Stimulated activated CD4-positive, alpha-beta T cell treated with anti-CD3 and anti-CD28 coated beads, TNF-alpha, amount 100 ng/mL, for 48 hours (primary cell): Measurements from ENCODE around the gene P2RY10.
A peak's percentile ranks its signal among the peaks of the same experiment; 100 is the strongest.
"Not testable (repeated sequence)": the region's sequence is repeated elsewhere in the genome, so short reads cannot be mapped to it uniquely, and the experiment has no call there.

Source experiments
- DNase-seq, 3 donors: peaks; one replicate each; pipeline ENCODE4 v3.0.0-alpha.2; 2020; ENCODE audit warnings: low read depth in 3 of 3

Gene P2RY10, protein sequence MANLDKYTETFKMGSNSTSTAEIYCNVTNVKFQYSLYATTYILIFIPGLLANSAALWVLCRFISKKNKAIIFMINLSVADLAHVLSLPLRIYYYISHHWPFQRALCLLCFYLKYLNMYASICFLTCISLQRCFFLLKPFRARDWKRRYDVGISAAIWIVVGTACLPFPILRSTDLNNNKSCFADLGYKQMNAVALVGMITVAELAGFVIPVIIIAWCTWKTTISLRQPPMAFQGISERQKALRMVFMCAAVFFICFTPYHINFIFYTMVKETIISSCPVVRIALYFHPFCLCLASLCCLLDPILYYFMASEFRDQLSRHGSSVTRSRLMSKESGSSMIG

DNA sequence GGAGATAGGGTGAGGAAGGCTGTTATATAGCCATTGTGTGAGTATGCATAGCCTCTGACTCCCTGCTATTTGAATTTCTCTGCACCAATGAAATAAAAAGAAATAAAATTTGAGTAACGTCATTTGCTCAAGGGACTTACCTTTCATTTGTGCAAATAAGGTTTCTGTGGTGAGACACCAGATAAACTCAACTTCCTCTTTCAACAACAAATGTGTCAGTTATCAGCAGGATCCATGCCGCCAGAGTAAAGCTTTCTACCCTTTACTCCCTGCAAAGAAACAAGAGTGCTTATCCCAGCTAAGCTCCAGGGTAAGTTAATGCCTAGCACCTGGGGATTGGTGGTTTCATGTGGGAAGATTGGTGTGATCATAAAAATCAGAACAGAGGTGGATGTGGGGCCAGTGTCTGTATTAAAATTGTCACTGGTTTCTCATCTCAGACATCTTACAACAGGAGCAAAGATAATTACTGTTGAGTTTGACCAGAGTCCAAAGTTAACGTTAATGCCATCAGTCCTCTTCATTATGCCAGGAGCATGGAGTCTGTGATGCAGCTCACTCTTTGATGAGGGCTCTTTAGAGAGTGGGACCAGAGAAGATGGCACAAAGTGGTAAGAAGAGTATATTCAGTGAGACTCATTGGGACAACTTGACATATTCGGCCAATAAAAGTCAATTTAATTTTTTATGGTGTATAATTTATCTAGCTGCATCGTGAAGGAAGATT, at the start of gene P2RY10:
TSS of gene P2RY10 (plus strand) at position 206 of the 727 bp plus-strand sequence. CDS start 15,130 bp downstream, outside the sequence.
- peak in 1 of 3 donors; percentile 2 for DNase-seq

DNA sequence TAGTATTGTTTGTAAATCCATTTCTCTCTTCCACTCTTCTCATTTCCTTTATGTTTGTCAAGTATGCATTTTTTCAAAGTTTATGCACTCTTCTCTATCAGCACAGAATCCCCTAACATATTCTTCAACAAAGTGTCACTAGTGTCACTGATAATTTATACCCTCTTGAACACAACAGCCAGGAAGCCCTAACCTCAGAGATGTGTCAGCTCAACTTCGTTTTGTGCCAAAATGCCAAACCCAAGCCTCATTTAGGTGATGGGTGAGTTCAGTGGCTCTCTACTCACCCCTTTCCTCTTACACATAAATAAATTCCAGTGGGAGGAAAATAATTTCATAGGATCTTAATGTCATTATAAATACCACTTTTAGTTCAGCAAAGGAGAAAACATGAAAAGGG, 22.4 kb upstream of the P2RY10 start:
- DNase-seq = no peak

DNA sequence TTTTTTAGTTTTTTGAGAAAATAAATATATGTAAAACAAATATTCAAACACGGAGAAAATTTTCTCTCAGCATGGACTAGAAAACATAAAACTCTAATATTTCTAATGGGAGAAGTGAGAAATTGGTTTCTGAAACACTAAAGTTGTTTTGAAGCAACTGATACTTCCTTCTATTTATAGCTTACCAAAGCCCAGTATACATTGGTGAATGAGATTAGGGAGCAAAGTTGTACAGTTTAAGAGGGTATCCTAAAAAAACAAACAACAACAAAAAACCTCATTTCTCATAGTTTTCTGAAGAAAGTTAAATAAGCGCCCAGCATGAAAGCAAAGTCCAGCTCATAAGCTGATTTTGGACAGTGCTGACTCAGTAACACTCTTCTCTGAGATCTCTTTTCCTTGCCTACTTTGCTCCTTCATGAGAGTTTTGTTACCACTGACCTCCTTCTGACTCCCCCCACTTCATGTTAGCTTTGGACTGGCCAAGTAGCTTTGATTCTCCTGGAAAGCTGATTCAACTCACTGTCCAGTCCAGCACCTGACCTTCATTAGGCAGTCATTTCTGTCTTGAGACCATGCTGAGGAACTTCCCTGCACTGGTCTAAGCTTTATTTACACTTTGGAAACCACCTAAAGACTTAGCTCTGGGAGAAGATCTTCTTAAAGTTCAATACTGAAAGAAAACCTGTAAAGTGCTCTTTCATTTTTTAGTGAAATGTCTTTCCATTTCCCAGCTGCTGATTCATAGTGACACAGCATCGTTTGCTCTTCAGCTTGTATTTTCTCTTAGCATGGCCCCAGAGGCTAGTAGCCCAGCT, 21.8 kb upstream of the P2RY10 start:
- DNase-seq = no peak

- DNase-seq = no peak
These were observed 13.4 kb upstream of the P2RY10 start for GRCh38 chrX:78931814-78932213.

DNA sequence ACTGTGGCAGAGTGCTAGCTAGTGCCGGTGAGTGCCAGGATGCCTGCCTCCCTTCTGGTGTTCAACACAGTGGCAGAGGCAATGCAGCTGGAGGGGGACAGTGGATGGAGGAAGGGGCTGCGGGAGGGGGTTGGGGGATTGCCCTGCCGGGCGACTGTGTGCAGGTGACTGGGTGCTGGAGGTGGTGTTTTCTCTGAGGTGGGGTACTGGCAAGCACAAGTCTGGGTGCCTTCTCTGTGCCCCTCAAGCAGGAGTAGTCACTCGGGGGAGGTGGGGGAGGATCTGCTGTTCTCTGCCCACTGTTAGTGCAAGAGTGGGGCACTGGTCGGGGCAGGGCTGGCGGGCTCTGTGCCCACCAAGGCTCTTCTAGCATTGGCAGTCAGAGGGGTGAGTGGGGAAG, 10.3 kb upstream of the P2RY10 start:
- DNase-seq = no peak

GRCh38 chrX:78944351-78944750, 840 bp upstream of the P2RY10 start:
- no peak for DNase-seq

- DNase-seq = no peak
These were observed 1.2 kb downstream of the P2RY10 start for GRCh38 chrX:78946178-78946931.

GRCh38 chrX:78950009-78950835, 5.0 kb downstream of the P2RY10 start:
- no peak for DNase-seq

DNA sequence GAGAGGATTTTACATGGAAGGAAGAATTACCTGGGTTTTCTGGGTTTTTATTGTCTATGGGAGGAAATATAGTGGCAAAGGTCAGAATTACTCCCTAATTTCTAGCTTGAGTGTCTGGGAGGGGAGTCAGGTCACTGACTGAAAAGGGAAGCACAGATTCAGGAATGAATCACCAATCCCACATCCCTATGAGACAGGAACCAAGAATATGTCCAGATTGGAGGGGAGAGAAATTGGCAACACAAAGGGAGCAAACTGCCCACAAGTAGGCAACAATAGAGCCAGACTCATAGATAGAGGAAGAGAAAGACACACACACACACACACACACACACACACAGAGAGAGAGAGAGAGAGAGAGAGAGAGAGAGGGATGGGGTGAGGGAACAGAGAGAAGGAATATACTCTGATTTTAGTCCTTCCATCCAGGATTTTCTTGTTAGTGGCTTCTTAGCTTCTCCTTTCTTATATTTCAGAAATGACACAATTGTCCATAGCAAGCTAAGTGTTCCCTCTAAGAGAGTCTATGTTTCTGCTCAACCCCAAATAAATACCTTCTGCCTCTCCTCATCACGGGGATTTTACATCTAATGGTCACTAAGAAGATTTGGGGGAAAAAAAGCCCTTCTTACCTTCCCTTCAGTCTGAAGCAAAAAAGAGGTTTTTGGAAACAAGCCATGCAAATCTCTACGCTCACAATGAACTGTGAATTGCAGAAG, 12.0 kb downstream of the P2RY10 start:
- no peak for DNase-seq

DNA sequence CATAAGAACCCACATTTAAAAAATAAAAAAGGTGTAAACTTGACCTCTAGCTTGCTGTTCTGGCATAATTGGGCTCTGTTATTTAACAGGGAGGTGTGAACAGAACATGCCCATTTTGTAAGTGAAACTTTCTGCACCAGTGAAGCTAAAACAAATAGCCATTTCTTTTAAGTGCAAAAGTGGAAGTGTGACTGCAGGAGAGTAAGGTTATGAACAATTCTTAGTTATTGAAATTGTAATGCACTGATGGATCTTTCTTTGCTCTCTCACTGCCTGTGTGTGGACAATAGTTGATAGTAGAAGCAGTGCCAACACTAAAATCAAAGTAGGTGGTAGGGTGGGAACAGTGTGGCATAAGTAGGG, 12.6 kb downstream of the P2RY10 start:
- no peak for DNase-seq

DNA sequence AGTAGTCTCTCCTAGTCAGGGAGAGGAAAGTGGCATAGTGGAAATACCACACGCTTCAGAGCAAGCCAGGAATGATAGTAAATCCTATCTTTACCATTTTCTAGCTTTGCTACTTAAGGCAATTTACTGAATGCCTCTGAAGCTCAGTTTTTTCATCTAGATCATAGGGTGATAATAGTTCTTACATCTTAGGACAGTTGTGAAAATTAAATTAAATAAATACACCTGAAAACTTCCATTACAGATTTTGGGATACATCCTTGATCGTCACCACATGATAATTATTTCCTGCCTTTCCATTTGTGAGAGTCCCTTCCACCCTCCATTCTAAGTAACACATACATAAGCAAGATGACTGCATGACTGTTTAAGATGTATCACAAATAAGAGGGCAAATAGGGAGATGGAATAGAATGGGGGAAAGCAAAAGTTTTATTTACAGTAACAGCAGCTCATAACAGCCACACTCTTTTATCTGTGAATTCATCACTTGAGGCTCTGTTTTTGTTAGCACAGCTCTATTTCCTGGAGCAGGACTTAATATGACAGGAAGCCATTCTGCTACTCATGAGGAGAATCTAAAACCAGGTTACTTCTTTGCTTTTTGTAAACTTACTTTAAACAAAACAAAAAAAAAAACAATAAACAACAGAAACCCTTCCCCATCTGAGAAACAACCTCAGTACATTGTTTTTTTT, 13.4 kb downstream of the P2RY10 start:
- no peak for DNase-seq

DNA sequence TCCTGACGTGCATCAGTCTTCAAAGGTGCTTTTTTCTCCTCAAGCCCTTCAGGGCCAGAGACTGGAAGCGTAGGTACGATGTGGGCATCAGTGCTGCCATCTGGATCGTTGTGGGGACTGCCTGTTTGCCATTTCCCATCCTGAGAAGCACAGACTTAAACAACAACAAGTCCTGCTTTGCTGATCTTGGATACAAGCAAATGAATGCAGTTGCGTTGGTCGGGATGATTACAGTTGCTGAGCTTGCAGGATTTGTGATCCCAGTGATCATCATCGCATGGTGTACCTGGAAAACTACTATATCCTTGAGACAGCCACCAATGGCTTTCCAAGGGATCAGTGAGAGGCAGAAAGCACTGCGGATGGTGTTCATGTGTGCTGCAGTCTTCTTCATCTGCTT, 15.7 kb downstream of the P2RY10 start:
- DNase-seq = no peak

GRCh38 chrX:78964598-78964997, 19.4 kb downstream of the P2RY10 start:
- DNase-seq = no peak

GRCh38 chrX:78979789-78980464, 34.7 kb downstream of the P2RY10 start:
- no peak for DNase-seq

GRCh38 chrX:78989349-78989748, 44.2 kb downstream of the P2RY10 start:
- DNase-seq = no peak

- no peak for DNase-seq
These were observed 52.8 kb downstream of the P2RY10 start for GRCh38 chrX:78997870-78998558.

DNA sequence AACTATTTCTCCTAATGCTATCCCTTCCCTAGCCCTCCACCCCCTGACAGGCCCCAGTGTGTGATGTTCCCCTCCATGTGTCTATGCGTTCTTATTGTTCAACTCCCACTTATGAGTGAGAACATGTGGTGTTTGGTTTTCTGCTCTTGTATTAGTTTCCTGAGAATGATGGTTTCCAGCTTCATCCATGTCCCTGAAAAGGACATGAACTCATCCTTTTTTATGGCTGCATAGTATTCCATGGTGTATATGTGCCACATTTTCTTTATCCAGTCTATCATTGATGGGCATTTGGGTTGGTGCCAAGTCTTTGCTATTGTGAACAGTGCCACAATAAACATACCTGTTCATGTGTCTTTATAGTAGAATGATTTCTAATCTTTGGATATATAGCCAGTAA, 62.3 kb downstream of the P2RY10 start:
- DNase-seq = not testable (repeated sequence)
